ENCODE measurements around the gene MYO5B.

MYO5B gene

GRCh38 chr18:49844903-49845302 is 350.0 kb downstream of the MYO5B start:
- Histone ChIP-seq H3K9me3 (ENCODE audit: insufficient read depth, low read length) (no peaks in the 10 kb centered on the region), H3K27me3 (ENCODE audit: low read length) (no peaks in the 10 kb centered on the region), H4K20me1 (ENCODE audit: low read depth, low read length) (no peaks in the 10 kb centered on the region), H3K4me3 (ENCODE audit: insufficient read depth, low read length, poor library complexity, severe bottlenecking) (no peak overlapping the region), H3K9ac (ENCODE audit: low read length) (no peak overlapping the region), H3K9me2 (replicated peaks; ENCODE audit: insufficient read depth, low read length) (no peaks in the 10 kb centered on the region), H3K4me2 (ENCODE audit: low read depth, low read length, poor library complexity, severe bottlenecking) (no peak overlapping the region), H3K79me2 (ENCODE audit: insufficient read depth, low read length) (no peaks in the 10 kb centered on the region), H3F3A (ENCODE audit: insufficient read depth) (no peaks in the 10 kb centered on the region), H3K36me3 (ENCODE audit: low read length) (no peaks in the 10 kb centered on the region), H3K27ac (ENCODE audit: low read depth, low read length) (no peak overlapping the region), H2AFZ (ENCODE audit: low read depth, low read length, severe bottlenecking) (no peak overlapping the region)
- no peak for TF ChIP-seq CTCF (IDR thresholded peaks at IDR 0.05; ENCODE audit: insufficient read depth, low read length, poor library complexity, severe bottlenecking)
- no peak for TF ChIP-seq EZH2phosphoT487 (conservative IDR thresholded peaks at IDR 0.05; ENCODE audit: low read length)

- Histone ChIP-seq H3K79me2 (ENCODE audit: insufficient read depth, low read length) (no peaks in the 10 kb centered on the region), H4K20me1 (ENCODE audit: low read depth, low read length) (no peaks in the 10 kb centered on the region), H3F3A (ENCODE audit: insufficient read depth) (no peaks in the 10 kb centered on the region), H3K27me3 (ENCODE audit: low read length) (no peaks in the 10 kb centered on the region), H3K27ac (ENCODE audit: low read depth, low read length) (no peak overlapping the region), H3K36me3 (ENCODE audit: low read length) (no peaks in the 10 kb centered on the region), H3K4me3 (ENCODE audit: insufficient read depth, low read length, poor library complexity, severe bottlenecking) (no peak overlapping the region), H3K9ac (ENCODE audit: low read length) (no peak overlapping the region), H3K9me2 (replicated peaks; ENCODE audit: insufficient read depth, low read length) (no peaks in the 10 kb centered on the region), H3K9me3 (ENCODE audit: insufficient read depth, low read length) (no peaks in the 10 kb centered on the region), H3K4me2 (ENCODE audit: low read depth, low read length, poor library complexity, severe bottlenecking) (no peak overlapping the region), H2AFZ (ENCODE audit: low read depth, low read length, severe bottlenecking) (no peak overlapping the region)
- TF ChIP-seq CTCF (IDR thresholded peaks at IDR 0.05; ENCODE audit: insufficient read depth, low read length, poor library complexity, severe bottlenecking) (no peak), EZH2phosphoT487 (conservative IDR thresholded peaks at IDR 0.05; ENCODE audit: low read length) (no peak)
Measured at GRCh38 chr18:49843778-49844625, 350.9 kb downstream of the MYO5B start.

DNA sequence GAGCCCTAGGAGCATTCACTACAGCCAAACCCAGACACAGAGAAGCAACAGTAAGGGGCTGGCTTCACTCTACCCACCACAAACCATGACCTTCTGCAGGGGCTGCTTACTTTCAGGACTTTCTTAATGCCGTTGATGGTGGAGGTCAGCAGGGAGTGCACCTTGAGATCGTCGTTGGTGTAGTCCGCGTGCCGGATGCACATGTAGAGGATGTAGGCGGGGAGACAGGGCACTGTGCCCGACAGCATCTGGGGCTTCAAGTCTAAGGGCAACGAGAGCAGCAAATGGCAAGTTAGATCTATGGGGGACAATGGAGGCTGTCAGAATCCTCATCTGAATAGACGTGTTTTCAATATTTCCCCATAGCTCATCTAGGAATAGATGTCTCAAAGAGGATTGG is 351.8 kb downstream of the MYO5B start:
- Histone ChIP-seq H3K9me3 (ENCODE audit: insufficient read depth, low read length) (no peaks in the 10 kb centered on the region), H3K36me3 (ENCODE audit: low read length) (no peaks in the 10 kb centered on the region), H3K9ac (ENCODE audit: low read length) (no peak overlapping the region), H2AFZ (ENCODE audit: low read depth, low read length, severe bottlenecking) (no peak overlapping the region), H3K79me2 (ENCODE audit: insufficient read depth, low read length) (no peaks in the 10 kb centered on the region), H3K4me2 (ENCODE audit: low read depth, low read length, poor library complexity, severe bottlenecking) (no peak overlapping the region), H3K27me3 (ENCODE audit: low read length) (no peaks in the 10 kb centered on the region), H3F3A (ENCODE audit: insufficient read depth) (no peaks in the 10 kb centered on the region), H3K9me2 (replicated peaks; ENCODE audit: insufficient read depth, low read length) (no peaks in the 10 kb centered on the region), H4K20me1 (ENCODE audit: low read depth, low read length) (no peaks in the 10 kb centered on the region), H3K27ac (ENCODE audit: low read depth, low read length) (no peak overlapping the region), H3K4me3 (ENCODE audit: insufficient read depth, low read length, poor library complexity, severe bottlenecking) (no peak overlapping the region)
- TF ChIP-seq CTCF (IDR thresholded peaks at IDR 0.05; ENCODE audit: insufficient read depth, low read length, poor library complexity, severe bottlenecking) (no peak), EZH2phosphoT487 (conservative IDR thresholded peaks at IDR 0.05; ENCODE audit: low read length) (no peak)
